GM12801 (cell line): Measurements from ENCODE around the gene SHOC2.

Experiments
- CTCF ChIP-seq: IDR thresholded peaks from one replicate; pipeline ENCODE4 v1.5.1; 2011; ENCODE audit warnings: control low read depth; ENCODE audit not compliant: insufficient read length; ENCODE audit errors: extremely low read depth

The SHOC2 gene

GRCh38 chr10:110918643-110919348, 608 bp upstream of the SHOC2 start, which contains the start of gene BBIP1:
TSS of gene BBIP1 (minus strand) at chr10:110919180. CDS start at chr10:110918157, 1,023 bp downstream.
- no peak for TF ChIP-seq CTCF

GRCh38 chr10:110919971-110920881, 822 bp downstream of the SHOC2 start:
- no peak for TF ChIP-seq CTCF

- TF ChIP-seq CTCF, result no peak
Observed at GRCh38 chr10:110923856-110924493, 4.6 kb downstream of the SHOC2 start.

GRCh38 chr10:110927461-110927860, 8.1 kb downstream of the SHOC2 start:
- TF ChIP-seq CTCF, result no peak

- TF ChIP-seq CTCF, result no peak
Observed at GRCh38 chr10:110931769-110932381, 12.5 kb downstream of the SHOC2 start.

GRCh38 chr10:110932505-110933180, 13.2 kb downstream of the SHOC2 start:
- TF ChIP-seq CTCF, result no peak
